ENCODE measurements around the gene MPP3.

The MPP3 gene

GRCh38 chr17:43852571-43852970 lies 19.6 kb upstream of the MPP3 start:
- FAIRE-seq (no peak), DNase-seq (ENCODE audit: insufficient read length, low spot score) (no peak)
- TF ChIP-seq, protein P1, sequence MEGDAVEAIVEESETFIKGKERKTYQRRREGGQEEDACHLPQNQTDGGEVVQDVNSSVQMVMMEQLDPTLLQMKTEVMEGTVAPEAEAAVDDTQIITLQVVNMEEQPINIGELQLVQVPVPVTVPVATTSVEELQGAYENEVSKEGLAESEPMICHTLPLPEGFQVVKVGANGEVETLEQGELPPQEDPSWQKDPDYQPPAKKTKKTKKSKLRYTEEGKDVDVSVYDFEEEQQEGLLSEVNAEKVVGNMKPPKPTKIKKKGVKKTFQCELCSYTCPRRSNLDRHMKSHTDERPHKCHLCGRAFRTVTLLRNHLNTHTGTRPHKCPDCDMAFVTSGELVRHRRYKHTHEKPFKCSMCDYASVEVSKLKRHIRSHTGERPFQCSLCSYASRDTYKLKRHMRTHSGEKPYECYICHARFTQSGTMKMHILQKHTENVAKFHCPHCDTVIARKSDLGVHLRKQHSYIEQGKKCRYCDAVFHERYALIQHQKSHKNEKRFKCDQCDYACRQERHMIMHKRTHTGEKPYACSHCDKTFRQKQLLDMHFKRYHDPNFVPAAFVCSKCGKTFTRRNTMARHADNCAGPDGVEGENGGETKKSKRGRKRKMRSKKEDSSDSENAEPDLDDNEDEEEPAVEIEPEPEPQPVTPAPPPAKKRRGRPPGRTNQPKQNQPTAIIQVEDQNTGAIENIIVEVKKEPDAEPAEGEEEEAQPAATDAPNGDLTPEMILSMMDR (IDR thresholded peaks at IDR 0.05; ENCODE audit: insufficient read depth, missing control alignments) = no peak

DNA sequence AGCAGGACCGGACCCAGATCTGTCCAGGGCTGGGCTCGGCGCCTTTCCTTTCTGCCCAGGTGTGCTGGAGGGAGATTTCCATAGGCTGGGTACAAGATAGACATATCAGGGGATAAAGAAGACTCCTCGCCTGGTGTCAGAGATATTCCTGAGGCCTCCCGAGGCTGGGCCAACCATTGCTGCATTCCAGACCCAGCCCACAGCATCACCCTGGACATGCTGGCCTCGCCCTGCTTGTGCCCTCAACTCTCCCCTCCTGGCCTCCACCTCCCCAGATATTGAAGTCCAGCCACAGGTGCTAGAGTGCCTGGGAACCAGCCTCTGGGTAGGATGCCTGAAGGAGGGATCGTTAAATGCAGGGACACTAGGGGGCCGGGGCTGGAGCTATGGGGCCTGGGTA lies 16.2 kb upstream of the MPP3 start:
- TF ChIP-seq, protein P1 (IDR thresholded peaks at IDR 0.05; ENCODE audit: insufficient read depth, missing control alignments) = no peak
- no peak for FAIRE-seq
- DNase-seq (ENCODE audit: insufficient read length, low spot score) = no peak

- FAIRE-seq (no peak), DNase-seq (ENCODE audit: insufficient read length, low spot score) (no peak)
- TF ChIP-seq, protein P1 (IDR thresholded peaks at IDR 0.05; ENCODE audit: insufficient read depth, missing control alignments) = no peak
Observed at GRCh38 chr17:43848601-43849000, 15.7 kb upstream of the MPP3 start.

- no peak for DNase-seq (ENCODE audit: insufficient read length, low spot score)
- TF ChIP-seq, protein P1 (IDR thresholded peaks at IDR 0.05; ENCODE audit: insufficient read depth, missing control alignments) = no peak
- no peak for FAIRE-seq
Observed at GRCh38 chr17:43846963-43847371, 14.0 kb upstream of the MPP3 start, which contains the start of gene CD300LG. CD300LG (plus strand) TSS chr17:43847176; CDS start chr17:43847217, 41 bp downstream.

DNA sequence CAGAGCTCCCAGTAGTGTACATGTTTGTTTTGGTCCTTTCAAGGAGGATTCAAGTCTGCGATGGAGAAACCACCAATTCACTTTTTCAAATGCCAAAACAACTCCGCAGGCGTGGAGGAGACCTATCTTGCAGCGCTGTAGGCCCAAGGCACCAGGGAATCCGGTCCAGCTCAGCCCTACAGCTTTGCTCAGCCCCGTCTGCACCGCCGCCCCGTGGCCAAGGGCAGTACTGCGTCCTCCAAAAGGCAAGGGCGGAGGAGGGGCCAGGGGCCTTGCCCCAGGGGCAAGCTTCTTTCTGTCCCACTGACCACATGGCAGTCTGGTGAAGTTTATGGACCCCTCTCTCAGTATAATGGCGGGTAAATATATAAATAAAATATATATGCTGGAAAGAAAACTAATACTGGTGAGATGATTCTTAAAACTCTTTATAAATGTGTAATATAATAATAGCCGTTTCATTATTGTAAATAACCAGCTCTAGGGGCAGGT lies 13.3 kb upstream of the MPP3 start:
- TF ChIP-seq, protein P1 (IDR thresholded peaks at IDR 0.05; ENCODE audit: insufficient read depth, missing control alignments) = peak; percentile 99
- DNase-seq (ENCODE audit: insufficient read length, low spot score) (peak; percentile 86), FAIRE-seq (no peak)

DNA sequence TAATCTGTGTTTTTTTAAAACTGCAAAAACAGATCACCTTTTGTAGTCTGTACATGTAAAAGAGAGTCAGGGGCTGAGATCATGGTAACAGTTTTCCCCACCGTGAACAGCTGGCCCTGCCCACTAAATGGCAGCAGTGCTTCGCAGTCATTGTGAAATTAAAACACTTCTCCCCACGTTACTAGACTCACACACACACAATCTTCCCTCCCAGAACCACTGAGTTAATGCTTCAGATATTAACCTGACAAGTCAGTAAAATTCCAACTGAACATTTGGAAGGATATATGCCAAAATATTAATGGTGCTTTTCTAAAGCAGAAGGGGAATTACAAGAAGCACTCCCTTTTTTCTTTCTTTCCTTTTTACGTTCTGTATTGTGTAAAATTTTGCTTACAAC lies 12.8 kb upstream of the MPP3 start:
- no peak for FAIRE-seq
- TF ChIP-seq, protein P1 (IDR thresholded peaks at IDR 0.05; ENCODE audit: insufficient read depth, missing control alignments) = no peak
- no peak for DNase-seq (ENCODE audit: insufficient read length, low spot score)

DNA sequence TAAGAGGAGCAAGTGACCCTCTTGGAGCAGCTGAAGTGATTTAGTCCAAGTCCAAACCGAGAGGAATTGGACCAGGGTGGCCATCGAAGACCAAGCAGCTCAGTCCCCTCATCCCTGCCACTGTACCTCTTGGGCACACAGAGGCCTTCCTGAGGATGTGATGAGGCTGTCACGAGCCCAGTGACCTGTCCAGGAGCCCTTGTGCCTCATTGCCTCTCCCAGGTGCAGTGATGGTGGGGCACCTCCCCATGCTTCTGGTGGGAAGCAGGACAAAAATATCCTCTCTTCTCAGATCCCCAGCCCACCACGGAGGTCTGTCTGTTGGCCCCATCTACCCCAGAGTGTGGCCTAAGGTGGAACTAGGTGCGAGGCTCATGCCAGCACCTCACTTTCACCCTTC lies 11.3 kb upstream of the MPP3 start:
- TF ChIP-seq, protein P1 (IDR thresholded peaks at IDR 0.05; ENCODE audit: insufficient read depth, missing control alignments) = no peak
- DNase-seq (ENCODE audit: insufficient read length, low spot score) (no peak), FAIRE-seq (no peak)
